Karpas-422 (cell line): ENCODE results near the gene SMARCE1. TPM values are rescaled to one million over a fixed set of nuclear protein-coding genes. Genes with fewer than 3 reads are reported as not detected.

Experiments
- DNase-seq: peaks from one replicate; pipeline ENCODE4 v3.0.0-alpha.2; 2015
- H2AFZ ChIP-seq: fragments of 200-600 bp; sonication (generic); 2 replicates; pipeline ENCODE4 v1.6.1; 2014; ENCODE audit warnings: antibody characterized with exemption, low read length, mixed read lengths
- H3K27ac ChIP-seq: fragments of 200-600 bp; sonication (generic); 2 replicates; pipeline ENCODE4 v1.5.1; 2014; ENCODE audit warnings: mild to moderate bottlenecking, low read length, moderate library complexity
- H3K27me3 ChIP-seq: fragments of 200-600 bp; sonication (generic); 2 replicates; pipeline ENCODE4 v1.6.1; 2014; ENCODE audit warnings: low read length, mixed read lengths
- H3K36me3 ChIP-seq: fragments of 200-600 bp; sonication (generic); 2 replicates; pipeline ENCODE4 v1.6.1; 2014; ENCODE audit warnings: low read length, mixed read lengths; ENCODE audit not compliant: insufficient read depth
- H3K4me1 ChIP-seq: fragments of 200-600 bp; sonication (generic); 2 replicates; pipeline ENCODE4 v1.6.1; 2014; ENCODE audit warnings: mild to moderate bottlenecking, low read length, mixed read lengths
- H3K4me2 ChIP-seq: fragments of 200-600 bp; sonication (generic); 2 replicates; pipeline ENCODE4 v1.6.1; 2014; ENCODE audit warnings: low read length, low read depth, mild to moderate bottlenecking; ENCODE audit not compliant: poor library complexity, severe bottlenecking
- H3K4me3 ChIP-seq: fragments of 200-600 bp; sonication (generic); 2 replicates; pipeline ENCODE4 v1.5.1; 2014; ENCODE audit warnings: mild to moderate bottlenecking, antibody characterized with exemption, low read length, mixed read lengths
- H3K79me2 ChIP-seq: fragments of 200-600 bp; sonication (generic); 2 replicates; pipeline ENCODE4 v1.6.1; 2014; ENCODE audit warnings: mild to moderate bottlenecking, low read length, mixed read lengths
- H3K9ac ChIP-seq: fragments of 200-600 bp; sonication (generic); 2 replicates; pipeline ENCODE4 v1.6.0; 2014; ENCODE audit warnings: low read length
- H3K9me2 ChIP-seq: fragments of 200-600 bp; sonication (generic), shearing (Covaris generic); replicated peaks from 2 replicates; pipeline ENCODE4 v1.6.0; 2014; ENCODE audit warnings: mild to moderate bottlenecking, low read length, moderate library complexity; ENCODE audit not compliant: insufficient read depth
- H3K9me3 ChIP-seq: fragments of 300-700, 200-600 bp; sonication (generic); 2 replicates; pipeline ENCODE4 v1.6.1; 2014; ENCODE audit warnings: low read length, mixed read lengths
- H4K20me1 ChIP-seq: fragments of 200-600 bp; sonication (generic); 2 replicates; pipeline ENCODE4 v1.6.1; 2014; ENCODE audit warnings: mild to moderate bottlenecking, antibody characterized with exemption, low read length, low read depth; ENCODE audit not compliant: insufficient read depth
- total RNA-seq: library from RNA; depleted of rRNA; stranded (reverse); fragments of >200 nt; shearing (Covaris generic); gene quantifications from 2 replicates; pipeline ENCODE4 v1.2.3, GENCODE V29; 2014; ENCODE audit warnings: low replicate concordance

SMARCE1 gene
- total RNA-seq, 1 experiment from 2014 or later = 68.6 TPM

DNA sequence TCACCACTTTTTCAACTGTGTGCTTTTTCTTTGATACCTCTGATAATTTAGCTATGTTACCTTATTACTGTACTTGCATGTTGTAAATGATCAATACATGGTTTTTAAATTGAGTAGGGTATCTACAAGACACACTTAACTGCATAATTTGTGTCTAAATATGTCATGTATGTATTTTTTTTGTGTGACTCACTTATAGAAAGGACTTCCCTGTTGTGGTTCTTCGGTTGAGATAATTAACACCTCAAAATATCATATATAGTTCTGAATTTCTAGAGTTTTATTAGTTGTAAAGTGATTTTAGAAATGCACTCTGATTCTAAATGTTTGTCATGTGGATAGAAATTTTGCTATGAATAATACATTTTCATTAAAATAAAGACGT is 31.9 kb upstream of the SMARCE1 start:
- Histone ChIP-seq H2AFZ (no peak overlapping the region), H3K9me2 (no peaks in the 10 kb centered on the region), H3K9ac (no peak overlapping the region), H3K79me2 (no peaks in the 10 kb centered on the region), H4K20me1 (no peaks in the 10 kb centered on the region), H3K27ac (no peak overlapping the region), H3K4me3 (no peak overlapping the region), H3K4me1 (no peaks in the 10 kb centered on the region), H3K36me3 (no peaks in the 10 kb centered on the region), H3K4me2 (no peak overlapping the region), H3K27me3 (no peaks in the 10 kb centered on the region), H3K9me3 (no peaks in the 10 kb centered on the region)
- no peak for DNase-seq

- Histone ChIP-seq H3K4me3 (no peak overlapping the region), H3K36me3 (no peaks in the 10 kb centered on the region)
- DNase-seq = no peak
Measured at GRCh38 chr17:40678902-40679522, 31.4 kb upstream of the SMARCE1 start.

GRCh38 chr17:40675905-40676304 is 28.3 kb upstream of the SMARCE1 start:
- Histone ChIP-seq H3K4me3 (no peak overlapping the region), H3K4me2 (no peak overlapping the region)

More at GRCh38 chr17:40678902-40679522, 31.4 kb upstream of the SMARCE1 start:
- Histone ChIP-seq H3K4me1 (no peaks in the 10 kb centered on the region), H2AFZ (no peak overlapping the region), H3K27me3 (no peaks in the 10 kb centered on the region), H3K27ac (no peak overlapping the region), H3K79me2 (no peaks in the 10 kb centered on the region), H3K9ac (no peak overlapping the region), H4K20me1 (no peaks in the 10 kb centered on the region), H3K4me2 (no peak overlapping the region), H3K9me2 (no peaks in the 10 kb centered on the region), H3K9me3 (no peaks in the 10 kb centered on the region)

DNA sequence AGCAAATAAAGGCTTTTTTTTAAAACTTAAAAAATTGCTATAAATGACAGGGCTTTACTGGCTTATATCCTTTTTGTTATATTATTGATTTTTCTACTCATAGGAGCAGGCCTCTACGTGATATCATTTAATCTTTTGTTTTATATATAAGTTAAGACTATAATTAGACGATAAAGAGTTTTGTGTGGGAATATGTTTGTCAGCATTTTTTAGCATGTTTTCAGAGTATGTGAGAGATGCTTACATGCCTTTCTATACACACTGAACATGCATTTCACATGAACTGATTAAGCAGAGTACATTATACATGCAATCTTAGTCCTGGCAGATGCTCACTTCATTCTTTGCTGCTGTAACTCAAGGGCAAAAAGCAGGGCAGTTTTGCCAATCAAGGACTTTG is 25.0 kb upstream of the SMARCE1 start:
- H3K79me2 ChIP-seq = no peaks in the 10 kb centered on the region
- H3K4me3 ChIP-seq = no peak overlapping the region
- H3K27me3 ChIP-seq = no peaks in the 10 kb centered on the region
- H3K9me2 ChIP-seq = no peaks in the 10 kb centered on the region
- no peaks in the 10 kb centered on the region for H4K20me1 ChIP-seq
- no peaks in the 10 kb centered on the region for H3K9me3 ChIP-seq
- H3K36me3 ChIP-seq = no peaks in the 10 kb centered on the region
- H3K4me1 ChIP-seq = no peaks in the 10 kb centered on the region
- H2AFZ ChIP-seq = no peak overlapping the region
- H3K4me2 ChIP-seq = no peak overlapping the region
- H3K9ac ChIP-seq = no peak overlapping the region
- no peak for DNase-seq
- H3K27ac ChIP-seq = no peak overlapping the region

More at GRCh38 chr17:40675905-40676304, 28.3 kb upstream of the SMARCE1 start:
- Histone ChIP-seq H3K79me2 (no peaks in the 10 kb centered on the region), H3K4me1 (no peaks in the 10 kb centered on the region), H3K9ac (no peak overlapping the region), H2AFZ (no peak overlapping the region), H3K36me3 (no peaks in the 10 kb centered on the region), H3K27ac (no peak overlapping the region), H3K27me3 (no peaks in the 10 kb centered on the region), H3K9me3 (no peaks in the 10 kb centered on the region), H4K20me1 (no peaks in the 10 kb centered on the region), H3K9me2 (no peaks in the 10 kb centered on the region)
- DNase-seq = no peak

GRCh38 chr17:40671282-40671681 is 23.7 kb upstream of the SMARCE1 start:
- Histone ChIP-seq H3K4me2 (no peak overlapping the region), H2AFZ (no peak overlapping the region), H3K9ac (no peak overlapping the region), H4K20me1 (no peaks in the 10 kb centered on the region), H3K4me3 (no peak overlapping the region), H3K36me3 (no peaks in the 10 kb centered on the region), H3K27ac (no peak overlapping the region), H3K27me3 (no peaks in the 10 kb centered on the region), H3K9me2 (no peaks in the 10 kb centered on the region), H3K9me3 (no peaks in the 10 kb centered on the region), H3K79me2 (no peaks in the 10 kb centered on the region), H3K4me1 (no peaks in the 10 kb centered on the region)
- DNase-seq = no peak

DNA sequence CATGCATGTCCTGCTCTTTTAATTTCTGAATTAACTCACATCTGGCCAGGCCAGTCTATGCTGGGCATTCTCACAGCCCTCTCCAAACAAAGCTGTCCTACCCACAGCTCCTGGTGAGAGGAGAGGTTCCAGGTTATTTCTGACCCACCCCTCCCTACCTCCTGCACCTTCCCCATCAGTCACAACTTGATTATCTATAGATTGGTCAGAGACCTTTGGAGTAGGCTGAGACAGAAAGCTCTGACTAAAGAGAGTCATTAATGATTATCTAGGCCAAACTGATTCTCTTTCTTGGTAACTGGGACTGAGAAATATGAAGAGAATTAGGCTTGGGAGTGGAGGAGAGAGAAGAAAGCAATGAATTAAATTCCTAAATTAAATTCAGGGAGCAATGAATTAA is 18.7 kb upstream of the SMARCE1 start:
- Histone ChIP-seq H3K9ac (no peak overlapping the region), H3K9me2 (no peaks in the 10 kb centered on the region), H3K4me2 (no peak overlapping the region), H3K27ac (no peak overlapping the region), H3K4me3 (no peak overlapping the region), H3K9me3 (no peaks in the 10 kb centered on the region), H3K4me1 (no peaks in the 10 kb centered on the region), H3K36me3 (no peaks in the 10 kb centered on the region), H4K20me1 (no peaks in the 10 kb centered on the region), H3K79me2 (no peaks in the 10 kb centered on the region), H2AFZ (no peak overlapping the region), H3K27me3 (0 out of 2 replicates have a peak, but pooled peaks cover 2% of the 10 kb centered on the region)
- no peak for DNase-seq

DNA sequence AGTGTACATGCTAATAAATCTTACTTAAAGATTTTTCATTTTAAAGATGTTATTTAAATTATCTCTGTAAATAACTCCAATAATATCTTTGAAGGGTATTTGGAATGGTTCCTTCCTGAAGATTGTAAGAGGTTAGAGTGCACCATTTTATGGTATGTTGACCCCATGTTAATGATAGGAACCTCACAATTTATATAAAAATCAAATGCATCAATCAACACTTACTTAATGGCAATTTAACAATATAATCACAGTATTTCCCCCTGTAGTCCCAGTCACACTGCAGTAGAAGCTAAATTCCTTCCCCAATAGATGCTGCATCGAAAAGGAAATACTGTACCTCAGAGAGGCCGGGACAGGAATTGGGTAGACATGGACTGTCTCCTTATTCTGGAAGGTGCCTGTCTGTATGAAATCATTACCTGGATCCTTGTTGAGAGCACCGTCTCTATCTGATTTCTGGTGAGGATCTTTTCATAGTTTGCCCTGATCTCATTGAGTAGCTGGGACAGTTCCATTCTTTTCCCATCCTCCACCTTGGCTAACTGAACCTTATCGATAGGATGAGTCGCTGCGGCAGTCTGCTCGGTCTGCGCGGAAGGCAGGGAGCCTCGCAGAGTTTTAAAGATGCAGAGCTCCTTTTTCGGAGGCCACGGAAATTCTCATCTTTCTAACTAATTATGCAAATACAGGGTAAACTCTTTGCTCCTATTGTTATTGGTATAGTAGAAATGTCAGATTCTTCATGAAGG is 17.1 kb upstream of the SMARCE1 start, which contains the start of gene KRT222:
Gene KRT222 (minus strand): TSS at position 596 of the 752 bp plus-strand sequence. CDS start 78 bp downstream, at position 518.
- Histone ChIP-seq H2AFZ (no peak within 1 kb of the TSS), H3K4me2 (no peak within 1 kb of the TSS)

GRCh38 chr17:40663252-40663651 is 15.6 kb upstream of the SMARCE1 start:
- Histone ChIP-seq H3K79me2 (no peaks in the 10 kb centered on the region), H4K20me1 (no peaks in the 10 kb centered on the region), H3K4me1 (no peaks in the 10 kb centered on the region), H3K4me3 (no peak overlapping the region), H3K9me2 (no peaks in the 10 kb centered on the region), H3K9me3 (no peaks in the 10 kb centered on the region), H3K4me2 (no peak overlapping the region), H3K27me3 (0 out of 2 replicates have a peak, but pooled peaks cover 2% of the 10 kb centered on the region), H3K27ac (no peak overlapping the region), H3K36me3 (no peaks in the 10 kb centered on the region), H2AFZ (no peak overlapping the region), H3K9ac (no peak overlapping the region)
- DNase-seq = no peak

More for the DNA sequence above, 17.1 kb upstream of the SMARCE1 start, which contains the start of gene KRT222:
- H3K27me3 ChIP-seq = 0 out of 2 replicates have a peak, but pooled peaks cover 2% of the 10 kb centered on the region
- no peaks in the 10 kb centered on the region for H3K4me1 ChIP-seq
- no peak within 1 kb of the TSS for H3K27ac ChIP-seq
- no peak within 1 kb of the TSS for H3K4me3 ChIP-seq
- no peak for DNase-seq
- H3K9ac ChIP-seq = no peak within 1 kb of the TSS
- H3K9me2 ChIP-seq = no peaks in the 10 kb centered on the region
- H3K36me3 ChIP-seq = no peaks in the 10 kb centered on the region
- no peaks in the 10 kb centered on the region for H3K79me2 ChIP-seq
- H3K9me3 ChIP-seq = no peaks in the 10 kb centered on the region
- H4K20me1 ChIP-seq = no peaks in the 10 kb centered on the region
